A549 (cell line): ENCODE results near the gene ZBTB20.

ENCODE experiments used
- EP300 ChIP-seq, 2 experiments: fragments of >200 bp; sonication (Bioruptor Twin); formaldehyde crosslinking; IDR thresholded peaks; 2 replicates in 1 of 2; 3 replicates in 1 of 2; pipeline ENCODE4 v1.6.1; 2016 to 2017
- GATA3 ChIP-seq: IDR thresholded peaks from 2 replicates; pipeline ENCODE4 v1.6.1; 2012; ENCODE audit warnings: borderline replicate concordance
- POLR2A ChIP-seq: IDR thresholded peaks from 2 replicates; pipeline ENCODE4 v1.6.1; 2012; ENCODE audit warnings: mild to moderate bottlenecking, low read length
- SMC3 ChIP-seq: fragments of >200 bp; sonication (Bioruptor Twin); formaldehyde crosslinking; IDR thresholded peaks from 3 replicates; pipeline ENCODE4 v1.6.1; 2018; ENCODE audit warnings: inconsistent platforms
- TF ChIP-seq, protein P1 (sequence below): fragments of >200 bp; sonication (Bioruptor Twin); formaldehyde crosslinking; IDR thresholded peaks from 3 replicates; pipeline ENCODE4 v1.5.1; 2016

DNA sequence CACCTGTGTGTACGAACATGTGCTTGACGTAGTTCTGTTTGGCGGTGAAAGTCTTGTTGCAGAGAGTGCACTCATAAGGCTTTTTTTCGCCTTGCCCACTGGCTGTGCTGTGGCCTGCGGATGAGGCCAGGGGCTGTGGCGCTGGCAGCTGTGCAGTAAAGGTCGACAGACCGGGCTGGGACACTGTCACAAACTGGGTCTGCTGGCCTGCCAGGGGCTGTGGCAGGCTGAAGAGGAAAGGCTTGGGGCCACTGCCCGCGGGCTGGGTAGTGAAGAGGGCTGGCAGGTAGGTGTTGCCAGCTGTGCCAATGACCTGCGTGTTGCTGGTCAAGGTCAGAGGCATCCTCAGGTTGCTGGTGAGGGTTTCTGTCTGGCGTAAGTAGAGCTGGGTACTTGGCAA, 796.8 kb downstream of the ZBTB20 start:
- TF ChIP-seq GATA3 (no peak), SMC3 (no peak), EP300 (IDR thresholded peaks at IDR 0.05) (no peak), POLR2A (no peak)
- TF ChIP-seq, protein P1, sequence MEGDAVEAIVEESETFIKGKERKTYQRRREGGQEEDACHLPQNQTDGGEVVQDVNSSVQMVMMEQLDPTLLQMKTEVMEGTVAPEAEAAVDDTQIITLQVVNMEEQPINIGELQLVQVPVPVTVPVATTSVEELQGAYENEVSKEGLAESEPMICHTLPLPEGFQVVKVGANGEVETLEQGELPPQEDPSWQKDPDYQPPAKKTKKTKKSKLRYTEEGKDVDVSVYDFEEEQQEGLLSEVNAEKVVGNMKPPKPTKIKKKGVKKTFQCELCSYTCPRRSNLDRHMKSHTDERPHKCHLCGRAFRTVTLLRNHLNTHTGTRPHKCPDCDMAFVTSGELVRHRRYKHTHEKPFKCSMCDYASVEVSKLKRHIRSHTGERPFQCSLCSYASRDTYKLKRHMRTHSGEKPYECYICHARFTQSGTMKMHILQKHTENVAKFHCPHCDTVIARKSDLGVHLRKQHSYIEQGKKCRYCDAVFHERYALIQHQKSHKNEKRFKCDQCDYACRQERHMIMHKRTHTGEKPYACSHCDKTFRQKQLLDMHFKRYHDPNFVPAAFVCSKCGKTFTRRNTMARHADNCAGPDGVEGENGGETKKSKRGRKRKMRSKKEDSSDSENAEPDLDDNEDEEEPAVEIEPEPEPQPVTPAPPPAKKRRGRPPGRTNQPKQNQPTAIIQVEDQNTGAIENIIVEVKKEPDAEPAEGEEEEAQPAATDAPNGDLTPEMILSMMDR: no peak
